ENCODE data around the gene NUMBL.
A peak's percentile ranks its signal among the peaks of the same experiment; 100 is the strongest.

NUMBL gene

DNA sequence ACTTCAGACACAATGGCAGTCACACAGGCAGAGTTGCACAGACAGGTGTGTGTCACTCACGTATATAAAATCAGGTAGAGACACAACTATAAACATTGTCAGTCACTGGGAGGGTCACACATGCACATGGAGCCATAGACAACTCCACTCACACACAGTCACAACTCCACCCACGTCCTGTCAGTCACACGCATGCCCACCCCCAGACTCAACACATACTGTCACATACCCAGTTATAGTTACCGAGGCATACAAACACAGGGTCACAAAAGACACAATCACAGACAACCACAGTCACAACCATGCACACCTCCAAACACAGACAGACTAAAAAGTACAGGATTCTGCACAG lies 1.5 kb downstream of the NUMBL start:
- DNase-seq, result no peak

DNA sequence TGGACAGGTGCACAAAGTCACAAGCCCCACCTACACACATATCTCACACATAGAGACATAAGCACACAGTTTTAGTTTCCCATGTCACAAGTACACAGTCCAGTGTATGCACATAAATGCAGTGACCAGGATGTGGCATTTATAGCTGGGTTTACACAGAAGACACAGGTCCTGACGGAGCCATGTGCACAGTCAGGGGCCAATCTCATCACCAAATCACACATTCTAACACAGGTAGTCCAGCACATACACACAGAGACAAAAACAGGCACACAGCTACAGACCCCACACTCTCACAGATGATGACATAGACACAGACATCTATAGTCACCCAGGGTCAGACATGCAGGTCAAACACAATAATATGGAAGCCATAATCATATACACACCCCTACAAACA lies 2.1 kb downstream of the NUMBL start:
- DNase-seq, result no peak

DNA sequence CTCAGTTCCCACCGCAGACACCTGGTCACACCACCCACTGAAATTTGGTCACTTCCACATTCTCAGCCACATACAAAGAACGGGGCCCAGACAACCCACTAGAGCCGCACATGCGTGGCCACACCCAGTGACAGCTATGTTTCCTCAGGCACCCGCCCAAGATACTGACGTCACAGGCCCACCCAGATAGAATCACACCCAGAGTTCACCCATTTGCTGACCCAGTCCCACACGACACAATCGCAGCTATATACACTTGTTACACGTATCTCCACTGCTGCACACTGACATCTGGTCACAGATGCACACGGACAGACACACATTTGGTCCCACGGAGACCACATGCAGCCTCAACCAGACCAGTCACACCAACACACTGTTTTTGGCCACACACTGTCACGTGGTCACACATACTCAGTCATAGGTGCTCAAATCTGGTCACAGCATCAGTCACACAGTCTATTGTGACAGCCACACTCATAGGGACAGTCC lies 2.9 kb downstream of the NUMBL start:
- DNase-seq, result no peak

DNA sequence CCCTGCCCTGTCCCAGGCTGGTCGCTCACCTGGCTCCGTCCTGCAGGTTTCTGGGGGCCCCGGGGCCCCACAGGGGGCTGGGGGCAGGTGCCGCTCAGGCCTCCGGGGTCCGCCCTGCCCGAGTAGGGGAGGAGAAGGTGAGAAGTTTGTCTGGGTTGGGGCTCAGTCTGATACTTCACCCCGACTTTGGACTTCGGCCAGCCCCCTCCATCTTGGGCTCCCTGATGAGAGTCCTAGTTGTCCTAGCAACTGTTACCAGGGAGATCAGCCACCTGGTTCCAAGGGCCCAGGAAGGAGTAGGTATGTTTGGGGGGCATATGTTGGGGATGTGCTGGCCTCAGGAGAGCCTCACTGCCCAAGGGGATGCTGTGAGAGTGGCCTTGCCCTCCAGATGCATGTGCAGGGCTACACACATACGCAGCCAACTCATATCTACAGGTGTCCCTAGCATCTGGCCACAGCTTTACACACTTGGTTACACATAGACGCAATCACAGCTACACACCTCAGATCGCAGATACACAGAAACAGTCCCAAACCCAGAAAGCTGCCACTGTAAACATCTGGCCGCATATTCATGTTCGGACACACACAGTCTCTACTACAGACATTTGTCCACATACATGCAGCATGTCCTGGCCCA lies 3.4 kb downstream of the NUMBL start:
- DNase-seq, result no peak

DNA sequence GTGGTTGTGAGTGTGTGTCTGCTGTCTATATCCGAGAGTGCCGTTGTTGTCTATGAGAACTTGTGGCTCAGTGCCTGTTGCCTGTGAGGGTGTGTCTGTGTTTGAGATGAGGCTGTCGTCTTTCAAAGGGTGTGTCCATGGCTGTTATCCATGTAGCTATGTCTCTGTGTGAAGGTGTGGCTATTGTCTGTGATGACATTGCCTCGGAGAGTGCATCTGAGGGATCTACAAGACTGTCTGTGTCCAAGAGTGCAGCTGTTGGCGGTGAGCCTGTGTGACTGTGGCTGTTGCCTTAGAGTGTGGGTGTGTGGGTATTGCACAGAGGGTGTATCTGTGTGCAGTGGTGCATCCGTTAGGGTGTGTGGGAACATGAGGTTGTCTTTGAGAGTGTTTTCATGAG lies 4.9 kb downstream of the NUMBL start:
- no peak for DNase-seq

DNA sequence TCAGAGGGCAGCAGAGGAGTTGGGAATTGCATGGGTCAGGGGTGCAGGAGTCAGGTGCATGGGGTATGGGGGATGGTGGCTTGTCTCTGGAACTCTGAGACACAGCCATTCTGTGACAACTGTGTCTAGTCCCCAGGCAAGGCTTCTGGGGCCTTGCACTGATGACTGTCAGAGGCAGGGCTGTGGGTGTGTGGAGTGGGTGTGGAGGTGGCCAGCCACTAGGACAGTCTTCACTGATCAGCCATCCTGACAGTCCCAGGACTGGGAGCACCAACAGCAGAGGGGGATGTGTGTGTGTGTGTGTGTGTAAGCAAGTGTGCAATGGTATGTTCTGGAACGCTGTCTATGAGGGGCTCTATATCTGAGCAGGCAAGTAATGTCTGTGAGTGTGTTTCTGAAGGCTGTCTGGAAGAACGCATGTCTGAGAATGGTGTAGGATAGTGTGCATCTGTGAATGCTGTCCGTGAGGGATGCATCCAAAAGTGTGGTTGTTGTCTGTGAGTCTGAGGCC lies 5.4 kb downstream of the NUMBL start:
- no peak for DNase-seq

DNA sequence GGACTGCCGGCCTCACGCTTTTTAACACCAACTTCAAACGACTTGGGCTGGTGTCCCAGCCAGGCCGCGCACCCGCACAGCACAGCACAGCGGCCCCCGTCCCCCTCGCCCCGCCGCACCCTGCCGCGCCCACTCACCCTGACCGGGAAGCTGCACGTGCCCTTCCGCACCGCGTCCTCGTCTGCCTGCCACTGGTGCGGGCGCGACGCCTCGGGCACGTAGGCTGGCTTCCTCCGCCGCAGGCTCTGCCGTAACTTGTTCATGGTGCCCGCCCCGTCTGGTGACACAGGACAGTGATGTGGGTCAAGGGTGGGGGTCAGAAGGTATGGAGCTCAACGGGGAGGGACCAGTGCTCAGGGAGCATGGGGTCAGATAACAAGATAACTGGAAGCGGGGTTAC lies 6.2 kb downstream of the NUMBL start:
- no peak for DNase-seq

DNA sequence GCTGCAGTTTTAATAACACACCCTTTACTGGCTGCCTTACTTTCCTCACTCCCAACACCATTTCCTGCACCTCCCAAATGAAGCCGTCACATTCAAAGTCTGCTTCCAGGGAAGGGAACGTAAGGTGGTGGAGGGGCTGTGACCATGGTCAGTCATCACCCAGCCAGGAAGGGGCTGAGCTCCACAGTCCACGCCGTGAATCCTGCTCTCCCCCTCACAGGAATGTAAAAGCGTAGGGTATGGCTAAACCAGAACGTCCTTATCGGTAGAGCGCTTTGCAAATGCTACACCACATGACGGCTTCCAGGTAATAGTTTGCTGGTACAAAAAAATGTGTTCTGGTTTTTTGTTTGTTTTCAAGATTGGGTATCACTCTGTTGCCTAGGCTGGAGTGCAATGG lies 7.0 kb downstream of the NUMBL start:
- no peak for DNase-seq

DNA sequence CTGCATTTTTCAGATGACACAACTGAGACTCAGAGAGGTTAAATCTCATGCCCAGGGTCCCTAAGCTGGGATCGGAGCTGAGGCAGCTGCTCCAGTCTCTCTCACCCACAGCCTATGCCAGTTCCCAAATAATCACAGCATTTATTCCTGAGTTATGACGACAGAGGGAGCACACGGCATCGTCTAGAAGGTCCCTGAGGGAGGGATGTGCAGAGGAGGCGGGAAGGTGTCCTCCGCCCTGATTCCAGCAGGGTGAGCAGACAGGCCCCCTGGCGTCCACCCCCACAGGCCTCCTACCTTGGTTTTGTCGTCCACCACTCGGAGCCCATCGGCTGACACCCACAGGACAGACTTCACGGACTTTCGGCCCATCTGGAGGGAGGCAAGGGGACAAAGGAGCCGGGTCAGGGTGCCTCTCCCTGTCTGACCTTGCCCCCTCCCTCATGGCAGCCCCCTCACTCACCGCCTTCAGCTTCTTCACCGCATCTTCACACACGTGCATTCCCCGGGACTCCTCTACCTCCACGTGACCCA lies 8.0 kb downstream of the NUMBL start:
- no peak for DNase-seq

DNA sequence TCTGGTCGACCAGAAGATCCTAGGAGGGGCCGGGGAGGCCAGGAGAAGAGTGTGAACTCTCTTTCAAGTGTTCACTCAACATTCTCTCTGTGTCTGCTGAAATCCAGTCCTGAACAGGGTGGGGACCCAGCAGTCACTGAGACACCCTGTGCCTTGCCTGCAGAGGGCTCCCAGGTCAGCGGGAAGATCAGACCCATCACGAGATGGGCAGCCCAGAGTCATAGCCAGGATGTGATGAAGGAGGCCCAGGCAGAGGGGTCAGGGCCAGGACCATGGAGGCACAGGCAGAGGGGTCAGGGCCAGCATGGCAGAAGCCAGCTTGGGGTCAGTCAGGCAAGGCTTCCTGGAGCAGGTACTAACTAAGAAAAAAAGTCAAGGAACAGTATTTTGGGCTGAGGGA lies 9.4 kb downstream of the NUMBL start:
- no peak for DNase-seq

DNA sequence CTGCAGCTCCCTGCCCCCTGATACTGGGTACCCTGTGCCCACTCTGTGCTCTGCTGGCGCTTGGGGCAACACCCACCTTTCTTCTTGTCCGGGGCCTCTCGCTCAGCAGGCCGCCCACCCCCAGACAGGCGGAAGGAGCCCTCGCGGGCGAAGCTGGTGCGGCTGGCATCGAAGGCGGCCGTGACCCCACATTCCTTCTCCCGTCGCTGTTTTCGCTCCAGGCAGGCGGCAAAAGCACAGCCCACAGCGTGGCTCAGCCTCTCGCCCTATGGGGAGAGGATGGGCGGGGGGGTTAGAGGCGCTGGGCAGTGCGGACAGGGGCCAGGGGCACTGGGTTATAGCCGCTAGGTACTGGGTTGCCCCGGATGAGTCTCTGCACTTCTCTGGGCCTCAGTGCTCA lies 13.3 kb downstream of the NUMBL start:
- no peak for DNase-seq

DNA sequence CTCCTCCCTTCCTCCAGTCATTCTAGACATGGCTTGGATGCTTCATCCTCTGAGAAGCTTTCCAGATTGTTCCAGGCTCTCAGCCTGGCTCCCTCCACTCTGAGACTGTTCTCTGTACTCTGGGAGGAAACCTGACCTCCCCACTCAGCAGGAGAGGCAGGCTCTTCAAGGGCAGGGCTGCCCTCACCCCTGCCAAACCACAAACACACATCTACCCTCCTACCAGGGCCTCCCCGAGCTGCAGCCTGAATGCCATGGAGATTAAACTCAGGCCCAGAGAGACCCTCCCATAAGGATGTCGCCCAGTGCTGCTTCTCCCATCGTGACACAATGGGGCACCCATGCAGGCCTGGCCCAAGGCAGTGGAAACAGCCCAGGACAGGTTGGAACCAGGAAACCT lies 16.2 kb downstream of the NUMBL start:
- no peak for DNase-seq

DNA sequence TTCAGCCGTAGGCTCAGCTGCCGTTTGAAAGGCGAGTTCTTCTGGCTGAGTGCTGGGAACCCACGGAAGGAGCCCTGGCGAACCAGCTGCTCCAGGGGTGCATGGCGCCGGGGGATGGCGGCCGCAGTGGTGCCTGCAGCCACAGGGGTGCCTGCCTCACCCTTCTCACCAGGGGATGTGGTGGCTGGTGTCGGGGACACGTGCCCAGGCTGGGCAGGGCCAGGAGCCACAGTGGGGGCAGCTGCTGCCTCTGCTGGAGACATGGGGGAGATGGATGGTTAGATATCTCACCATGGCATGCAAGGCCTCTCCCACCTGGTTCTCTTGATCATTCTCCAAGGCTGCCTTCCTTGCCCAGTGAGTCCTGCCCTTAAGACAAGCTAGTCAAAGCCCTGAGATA lies 17.1 kb downstream of the NUMBL start:
- DNase-seq, result no peak

DNA sequence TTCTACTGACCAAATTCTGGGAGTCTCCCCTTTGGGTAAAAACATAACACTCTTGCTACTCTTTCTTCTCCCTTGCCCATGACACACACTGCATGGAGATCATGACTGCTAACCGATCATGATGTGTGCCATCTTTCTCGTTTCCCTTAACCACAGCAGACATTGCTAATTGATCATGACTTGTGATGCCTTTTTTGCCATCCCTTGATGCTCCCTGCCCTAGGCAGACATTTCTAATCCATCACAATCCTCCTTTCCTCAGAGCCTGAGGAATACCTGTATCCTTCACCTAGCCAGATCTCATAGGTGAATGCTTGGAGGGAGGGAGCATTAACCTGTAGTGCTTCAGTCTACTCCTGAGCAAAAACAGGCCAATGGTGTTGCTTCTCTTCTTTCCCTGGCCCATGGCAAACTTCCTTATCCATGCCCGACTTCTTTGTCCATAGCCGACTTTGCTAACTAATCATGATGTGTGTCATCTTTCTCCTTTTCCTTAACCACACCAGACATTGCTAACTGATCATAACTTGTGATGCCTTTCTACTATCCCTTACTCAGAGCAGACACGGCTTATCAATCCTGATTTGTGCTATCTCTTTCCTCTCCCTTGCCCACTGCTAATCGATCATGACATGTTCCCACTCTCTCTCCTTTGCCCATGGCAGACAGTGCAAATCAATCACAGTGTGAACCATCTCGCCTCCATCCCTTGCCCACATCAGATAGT lies 17.7 kb downstream of the NUMBL start:
- no peak for DNase-seq

DNA sequence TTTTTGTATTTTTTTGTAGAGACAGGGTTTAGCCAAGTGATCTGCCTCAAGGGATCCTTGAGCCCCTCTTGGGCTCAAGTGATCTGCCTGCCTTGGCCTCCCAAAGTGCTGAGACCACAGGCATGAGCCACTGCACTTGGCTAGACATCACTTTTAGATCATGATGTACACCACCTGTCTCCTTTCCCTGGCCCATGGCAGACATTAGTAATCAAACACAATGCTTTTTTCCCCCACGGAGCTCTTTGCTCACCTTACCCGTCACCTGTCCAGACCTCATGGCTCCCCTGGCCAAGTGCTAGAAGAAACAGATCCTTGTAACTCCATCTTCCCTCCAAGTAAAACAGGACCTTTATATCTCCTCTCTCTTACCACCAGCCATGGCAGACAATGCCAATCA lies 18.4 kb downstream of the NUMBL start:
- no peak for DNase-seq

DNA sequence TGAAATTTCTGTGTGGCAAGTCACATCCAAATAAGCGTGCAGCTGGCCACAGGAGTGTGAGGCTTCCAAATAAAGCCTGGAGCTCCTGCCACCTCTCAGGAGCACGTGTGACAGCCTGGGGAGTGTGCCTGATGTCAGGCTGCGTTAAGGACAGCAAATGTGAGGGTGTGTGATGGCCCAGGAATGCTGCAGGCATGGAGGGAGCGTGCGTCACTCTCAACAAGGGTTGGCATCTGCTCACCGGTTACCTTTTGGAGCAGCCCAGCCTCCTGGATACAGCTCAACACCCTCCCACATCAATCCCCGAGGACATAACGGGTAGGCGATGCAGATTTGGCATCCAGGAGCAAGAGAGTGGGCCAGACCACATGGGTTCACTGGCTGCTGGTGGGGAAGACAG lies 19.0 kb downstream of the NUMBL start:
- peak in 1 of 2 experiments; percentile 49 for DNase-seq

DNA sequence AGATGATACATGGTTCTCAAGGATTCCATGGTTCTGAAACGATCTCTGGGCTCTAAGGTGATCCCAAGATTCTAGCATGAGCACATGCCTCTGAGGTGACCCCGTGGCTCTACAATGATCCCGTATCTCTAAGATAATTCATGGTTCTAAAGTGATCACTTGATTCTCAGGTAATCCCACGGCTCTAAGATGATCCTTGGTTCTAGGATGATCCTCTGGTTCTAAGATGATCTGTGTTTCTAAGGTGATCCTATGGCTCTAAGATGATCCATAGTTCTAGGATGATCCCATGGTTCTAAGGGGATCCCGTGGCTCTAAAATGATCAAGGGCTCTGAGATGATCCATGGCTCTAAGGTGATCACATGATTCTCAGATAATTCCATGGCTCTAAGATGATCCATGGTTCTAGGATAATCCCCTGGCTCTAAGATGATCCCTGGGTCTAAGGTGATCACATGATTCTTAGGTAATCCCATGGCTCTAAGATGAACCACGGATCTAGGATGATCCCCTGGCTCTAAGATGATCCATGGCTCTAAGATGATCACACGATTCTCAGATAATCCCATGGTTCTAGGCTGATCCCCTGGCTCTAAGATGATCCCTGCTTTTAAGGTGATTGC lies 21.3 kb downstream of the NUMBL start:
- no peak for DNase-seq

DNA sequence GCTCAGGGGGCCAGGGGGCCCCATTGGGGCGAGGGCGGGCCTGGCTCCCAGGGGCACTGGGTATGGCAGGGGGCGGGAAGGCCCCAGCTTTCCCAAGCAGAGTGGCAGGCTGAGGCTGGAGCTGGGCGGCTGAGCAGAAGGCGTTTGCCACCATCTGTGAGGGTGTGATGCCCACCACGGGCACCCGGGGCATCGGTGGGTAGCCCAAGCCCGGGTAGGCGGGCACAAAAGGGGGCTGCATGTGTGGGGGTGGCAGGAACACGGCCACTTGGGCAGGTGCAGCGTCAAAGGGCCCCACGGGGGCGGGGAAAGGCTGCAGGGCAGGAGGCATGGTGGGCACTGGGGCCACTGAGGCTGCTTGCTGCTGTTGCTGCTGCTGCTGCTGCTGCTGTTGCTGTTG lies 22.8 kb downstream of the NUMBL start:
- DNase-seq, result no peak

DNA sequence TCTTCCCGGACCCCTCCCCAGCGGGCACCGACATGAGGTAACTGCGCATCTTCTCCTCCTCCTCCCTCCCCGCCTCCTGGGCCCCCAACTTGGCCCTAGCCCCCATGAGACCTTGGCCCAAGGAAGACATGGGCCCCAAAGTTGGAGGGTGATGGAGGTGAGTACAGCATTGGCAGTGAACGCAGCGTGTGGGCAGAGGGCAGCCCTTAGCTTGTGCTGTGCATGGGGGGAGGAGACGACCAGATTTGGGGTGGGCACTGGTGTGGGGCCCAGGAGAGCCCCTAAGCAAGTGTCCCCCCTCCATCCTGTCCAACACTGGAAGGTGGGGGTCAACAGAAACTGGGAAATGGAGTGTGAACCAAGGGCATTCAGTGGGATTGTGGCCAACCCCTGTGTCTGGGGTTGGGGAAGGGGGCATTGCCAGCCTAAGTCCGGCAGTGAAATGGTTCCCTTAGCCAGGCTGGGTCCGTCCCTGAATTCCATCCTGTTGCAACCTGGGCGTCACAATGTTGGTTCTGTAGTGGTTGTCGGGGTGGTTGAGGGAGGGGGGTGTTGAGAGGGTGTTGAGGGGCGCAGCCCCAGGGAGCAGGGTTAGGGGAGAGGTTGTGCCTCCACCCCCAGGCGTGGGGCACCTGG lies 23.5 kb downstream of the NUMBL start:
- no peak for DNase-seq

DNA sequence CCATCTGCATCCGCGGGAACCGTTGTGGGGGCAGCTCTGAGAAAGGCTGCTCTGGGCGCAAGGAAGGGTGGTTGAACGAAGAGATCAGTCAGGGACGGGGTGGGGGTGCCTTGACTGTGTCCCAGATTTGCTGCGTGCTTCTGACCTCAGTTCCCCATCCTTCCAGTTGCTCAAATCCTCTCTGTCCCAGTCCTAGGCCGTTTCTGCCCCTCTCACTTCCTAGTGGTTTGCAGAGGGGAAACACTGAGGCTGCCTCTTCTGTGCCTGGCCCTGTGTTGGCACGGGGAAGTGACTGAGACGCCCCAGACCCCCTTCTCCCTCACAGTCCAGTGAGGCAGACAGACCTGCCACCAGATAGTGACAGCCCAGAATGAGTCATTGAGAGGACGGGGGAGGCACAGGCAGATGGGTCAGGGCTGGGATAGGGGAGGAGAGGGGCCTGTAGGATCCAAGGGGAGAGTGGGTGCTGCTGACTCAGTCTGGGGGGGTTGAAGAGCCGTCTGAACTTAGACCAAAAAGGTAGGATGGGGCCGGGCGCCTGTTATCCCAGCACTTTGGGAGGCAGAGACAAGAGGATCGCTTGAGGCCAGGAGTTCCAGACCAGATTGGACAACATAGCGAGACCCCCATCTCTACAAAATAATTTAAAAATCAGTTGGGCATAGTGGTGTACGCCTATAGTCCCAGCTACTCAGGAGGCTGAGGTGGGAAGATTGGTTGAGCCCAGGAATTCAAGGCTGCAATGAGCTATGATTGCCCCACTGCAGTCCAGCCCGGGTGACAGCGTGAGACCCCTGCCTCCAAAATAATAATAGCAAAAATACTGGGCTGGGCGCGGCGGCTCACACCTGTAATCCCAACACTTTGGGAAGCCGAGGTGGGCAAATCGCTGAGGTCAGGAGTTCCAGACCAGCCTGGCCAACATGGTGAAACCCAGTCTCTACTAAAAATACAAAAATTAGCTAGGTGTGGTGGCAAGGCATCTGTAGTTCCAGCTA lies 26.5 kb downstream of the NUMBL start:
- DNase-seq, result no peak

DNA sequence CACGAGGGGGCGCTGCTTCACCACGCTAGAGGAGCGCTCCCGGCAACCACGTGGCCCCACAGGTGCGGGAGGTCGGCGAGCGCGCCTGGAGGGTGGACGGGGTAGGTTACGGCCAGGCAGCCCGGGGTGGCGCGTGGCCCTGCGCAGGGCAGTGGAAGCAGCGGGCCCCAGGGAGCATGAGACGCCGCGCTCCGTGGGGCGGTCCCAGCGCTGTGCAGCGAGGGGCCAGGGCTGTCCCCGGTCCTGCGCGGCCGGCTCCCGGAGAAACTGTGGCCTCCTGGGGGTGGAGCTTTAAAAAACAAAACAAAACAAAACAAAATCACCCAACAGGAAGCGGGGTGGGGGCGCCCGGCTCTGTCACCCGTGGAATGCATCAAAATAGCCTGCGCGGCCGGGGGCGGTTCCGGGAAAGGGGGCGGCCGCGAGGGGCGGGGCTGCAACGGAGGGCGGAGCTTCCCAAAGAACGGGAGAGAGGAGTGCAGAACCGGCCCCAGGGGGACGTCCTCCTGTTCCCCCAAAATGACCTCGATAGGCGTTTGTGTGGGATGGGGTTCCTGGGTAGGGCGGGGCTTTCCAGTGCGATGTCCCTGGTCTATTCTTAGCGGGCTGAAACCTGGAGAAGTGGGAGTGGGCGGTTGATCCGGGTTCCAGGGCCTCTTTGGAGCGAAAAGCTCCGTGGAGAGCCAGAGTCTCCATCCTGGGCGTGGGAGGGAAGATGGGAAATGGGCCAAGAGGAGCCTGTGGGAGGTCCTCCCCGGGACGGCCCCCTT lies 27.3 kb downstream of the NUMBL start:
- peak in 1 of 2 experiments; percentile 34 for DNase-seq

Data from cerebellar nuclear complex (tissue), 1 donor.